GM19372 (cell line): ENCODE data around the gene CETN2.

ENCODE experiments used
- ATAC-seq: cut with Tn5 transposase; IDR thresholded peaks from one replicate; pipeline ENCODE4 v1.9.1; 2021; ENCODE audit warnings: mild to moderate bottlenecking, low read depth, moderate library complexity; ENCODE audit not compliant: unreplicated experiment

The CETN2 gene

GRCh38 chrX:152833378-152833777, 2.8 kb upstream of the CETN2 start:
- no peak for ATAC-seq

GRCh38 chrX:152832520-152832919, 2.0 kb upstream of the CETN2 start:
- no peak for ATAC-seq

GRCh38 chrX:152831391-152831790, 834 bp upstream of the CETN2 start:
- no peak for ATAC-seq

GRCh38 chrX:152824841-152825374, 5.6 kb downstream of the CETN2 start:
- ATAC-seq, result no peak

GRCh38 chrX:152823657-152824056, 6.9 kb downstream of the CETN2 start:
- no peak for ATAC-seq

- ATAC-seq, result no peak
Measured at GRCh38 chrX:152822383-152823086, 8.0 kb downstream of the CETN2 start.

GRCh38 chrX:152821145-152821765, 9.3 kb downstream of the CETN2 start:
- no peak for ATAC-seq

- no peak for ATAC-seq
Measured at GRCh38 chrX:152819732-152820131, 10.8 kb downstream of the CETN2 start.

- no peak for ATAC-seq
Measured at GRCh38 chrX:152819266-152819665, 11.3 kb downstream of the CETN2 start.

- no peak for ATAC-seq
Measured at GRCh38 chrX:152818356-152818755, 12.2 kb downstream of the CETN2 start.

- no peak for ATAC-seq
Measured at GRCh38 chrX:152817078-152817764, 13.3 kb downstream of the CETN2 start.

GRCh38 chrX:152814048-152814447, 16.5 kb downstream of the CETN2 start:
- ATAC-seq, result no peak

- ATAC-seq, result no peak
Measured at GRCh38 chrX:152813206-152813605, 17.4 kb downstream of the CETN2 start.

- no peak for ATAC-seq
Measured at GRCh38 chrX:152810403-152810802, 20.2 kb downstream of the CETN2 start.

- no peak for ATAC-seq
Measured at GRCh38 chrX:152806035-152806434, 24.5 kb downstream of the CETN2 start.

GRCh38 chrX:152798945-152799344, 31.6 kb downstream of the CETN2 start:
- no peak for ATAC-seq

GRCh38 chrX:152787062-152787461, 43.5 kb downstream of the CETN2 start:
- peak; percentile 81 for ATAC-seq
